WTC11 (cell line): ENCODE measurements around the gene RNF4. TPM values are rescaled to one million over a fixed set of nuclear protein-coding genes. Genes with fewer than 3 reads are reported as not detected.

Experiments used
- ATAC-seq: fragments of 200-7000 bp; cut with Tn5 transposase; 2 replicates; pipeline ENCODE4 v1.10.0; 2021; ENCODE audit warnings: mild to moderate bottlenecking, moderate library complexity
- CTCF ChIA-PET: fragments of 300-600 bp; sonication (Branson Sonifier 250); formaldehyde crosslinking; loops from one replicate; lab custom pipeline; 2021; ENCODE audit warnings: antibody characterized with exemption; lab: Charles Lee
- POLR2A ChIA-PET: fragments of 350-600 bp; sonication (Branson Sonifier 250); formaldehyde crosslinking; loops from one replicate; lab custom pipeline; 2021; ENCODE audit warnings: antibody characterized with exemption; lab: Charles Lee
- DNase-seq: peaks from one replicate; pipeline ENCODE4 v3.0.0; 2021; ENCODE audit warnings: low spot score
- H3K27ac Mint-ChIP-seq: 2 replicates; pipeline ENCODE4 v1.8.0; 2021; ENCODE audit warnings: mixed read lengths
- H3K27me3 Mint-ChIP-seq: 2 replicates; pipeline ENCODE4 v1.8.0; 2021; ENCODE audit warnings: low read depth, mild to moderate bottlenecking, moderate library complexity, mixed read lengths
- H3K36me3 Mint-ChIP-seq: 2 replicates; pipeline ENCODE4 v1.8.0; 2021; ENCODE audit warnings: mixed read lengths
- H3K4me1 Mint-ChIP-seq: 2 replicates; pipeline ENCODE4 v1.8.0; 2022; ENCODE audit warnings: mixed read lengths
- H3K4me3 Mint-ChIP-seq: 2 replicates; pipeline ENCODE4 v1.8.0; 2021; ENCODE audit warnings: mild to moderate bottlenecking, moderate library complexity, mixed read lengths
- H3K9me3 Mint-ChIP-seq: 2 replicates; pipeline ENCODE4 v1.8.0; 2021; ENCODE audit warnings: mixed read lengths
- E2F5 ChIP-seq: sonication (generic); formaldehyde crosslinking; IDR thresholded peaks from 2 replicates; pipeline ENCODE4 v1.8.1; 2022; ENCODE audit warnings: mild to moderate bottlenecking, moderate library complexity, missing genetic modification reagents
- ELF4 ChIP-seq: sonication (generic); formaldehyde crosslinking; IDR thresholded peaks from 2 replicates; pipeline ENCODE4 v1.8.1; 2022; ENCODE audit warnings: low read depth, mild to moderate bottlenecking, moderate library complexity, missing genetic modification reagents
- ERG ChIP-seq: fragments of 250-450 bp; sonication (Bioruptor Pico); IDR thresholded peaks from 2 replicates; pipeline ENCODE4 v1.8.0; 2021; ENCODE audit warnings: mild to moderate bottlenecking
- ETV6 ChIP-seq: sonication (generic); formaldehyde crosslinking; IDR thresholded peaks from 2 replicates; pipeline ENCODE4 v1.8.1; 2022; ENCODE audit warnings: mild to moderate bottlenecking, missing genetic modification reagents
- HMGA2 ChIP-seq: fragments of 250-450 bp; sonication (Bioruptor Pico); IDR thresholded peaks from 2 replicates; pipeline ENCODE4 v1.4.0; 2021; ENCODE audit warnings: mild to moderate bottlenecking, moderate library complexity
- HMGXB4 ChIP-seq: sonication (generic); formaldehyde crosslinking; IDR thresholded peaks from 2 replicates; pipeline ENCODE4 v1.8.1; 2023; ENCODE audit warnings: mild to moderate bottlenecking, moderate library complexity, missing genetic modification reagents
- NFE2L1 ChIP-seq: sonication (generic); formaldehyde crosslinking; IDR thresholded peaks from 2 replicates; pipeline ENCODE4 v1.8.1; 2023; ENCODE audit warnings: missing genetic modification reagents
- TEAD4 ChIP-seq: sonication (generic); formaldehyde crosslinking; IDR thresholded peaks from 2 replicates; pipeline ENCODE4 v1.8.0; 2022; ENCODE audit warnings: mild to moderate bottlenecking, missing genetic modification reagents
- ZNF138 ChIP-seq: sonication (generic); formaldehyde crosslinking; conservative IDR thresholded peaks from 2 replicates; pipeline ENCODE4 v1.8.1; 2022; ENCODE audit warnings: mild to moderate bottlenecking, moderate library complexity, missing genetic modification reagents
- ZNF219 ChIP-seq: sonication (generic); formaldehyde crosslinking; IDR thresholded peaks from 2 replicates; pipeline ENCODE4 v1.8.0; 2023; ENCODE audit warnings: missing genetic modification reagents, mild to moderate bottlenecking, borderline replicate concordance
- ZNF416 ChIP-seq: fragments of 250-450 bp; sonication (Bioruptor Pico); IDR thresholded peaks from 2 replicates; pipeline ENCODE4 v1.9.0; 2021; ENCODE audit warnings: mild to moderate bottlenecking, inconsistent platforms
- ZNF671 ChIP-seq: fragments of 250-450 bp; sonication (Bioruptor Pico); IDR thresholded peaks from 2 replicates; pipeline ENCODE4 v1.8.0; 2021; ENCODE audit warnings: mild to moderate bottlenecking
- total RNA-seq: library from RNA; stranded (reverse); gene quantifications from 3 replicates; pipeline ENCODE4 v1.2.3, GENCODE V29; 2021
- TF ChIP-seq, protein P1 (sequence below): sonication (generic); formaldehyde crosslinking; IDR thresholded peaks from 2 replicates; pipeline ENCODE4 v1.8.1; 2023; ENCODE audit warnings: mild to moderate bottlenecking, missing genetic modification reagents, moderate library complexity
- TF ChIP-seq, protein P2 (sequence below): sonication (generic); formaldehyde crosslinking; IDR thresholded peaks from 2 replicates; pipeline ENCODE4 v1.8.0; 2023; ENCODE audit warnings: missing genetic modification reagents, mild to moderate bottlenecking, borderline replicate concordance
- TF ChIP-seq, protein P3 (sequence below): sonication (generic); formaldehyde crosslinking; IDR thresholded peaks from 2 replicates; pipeline ENCODE4 v1.8.1; 2023; ENCODE audit warnings: mild to moderate bottlenecking, missing genetic modification reagents, borderline replicate concordance

RNF4 gene
- total RNA-seq, 1 experiment from 2014 or later: 87.3 TPM

DNA sequence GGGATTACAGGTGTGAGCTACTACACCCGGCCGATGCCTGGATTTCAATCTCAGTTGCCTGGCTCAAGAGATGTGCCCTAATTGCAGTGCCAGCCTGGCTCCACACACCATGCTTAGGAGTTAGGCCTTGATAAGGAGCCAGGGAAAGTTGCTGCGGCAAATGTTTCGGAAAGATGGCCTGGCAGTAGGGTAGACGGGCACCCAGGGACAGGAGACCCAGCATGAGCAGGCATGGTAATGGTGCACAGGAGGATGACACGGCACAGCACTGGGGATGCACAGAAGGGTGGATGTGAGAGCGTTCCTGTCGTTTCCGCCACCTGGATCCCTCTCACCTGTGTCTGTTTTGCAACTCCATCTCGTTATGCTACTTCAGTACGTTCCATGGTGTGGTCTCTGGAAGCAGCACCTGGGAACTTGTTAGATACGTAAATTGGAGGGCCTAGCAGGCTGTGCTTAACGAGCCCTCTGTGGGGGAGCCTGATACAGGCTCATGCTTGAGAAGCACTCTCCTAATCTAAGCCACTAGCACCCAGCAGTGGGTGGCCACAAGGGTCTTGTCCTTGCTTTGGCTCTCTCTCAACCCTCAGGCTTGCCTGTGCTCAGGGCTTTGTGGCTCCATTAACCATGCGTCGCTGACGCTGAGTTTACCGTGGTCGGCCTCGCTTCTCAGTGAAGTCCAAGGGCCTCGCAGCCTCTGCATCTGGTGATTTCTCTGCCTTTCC, 20.3 kb downstream of the RNF4 start:
- Mint-ChIP-seq H3K36me3 (peaks cover 41% of the 10 kb centered on the region), H3K9me3 (no peaks in the 10 kb centered on the region), H3K4me1 (peaks cover 38% of the 10 kb centered on the region), H3K4me3 (no peak overlapping the region), H3K27me3 (no peaks in the 10 kb centered on the region), H3K27ac (peak overlapping the region; percentile 75)
- CTCF ChIA-PET: no interaction called here
- POLR2A ChIA-PET: no interaction called here
- peak; percentile 54 for ATAC-seq
- no peak for TF ChIP-seq ELF4 (CRISPR knock-in tag)
- no peak for TF ChIP-seq NFE2L1 (CRISPR knock-in tag)
- TF ChIP-seq E2F5 (CRISPR knock-in tag): no peak
- TF ChIP-seq ETV6 (CRISPR knock-in tag): no peak
- no peak for TF ChIP-seq ZNF671
- no peak for TF ChIP-seq ERG
- TF ChIP-seq ZNF416 (CRISPR knock-in tag): no peak
- TF ChIP-seq, protein P1, sequence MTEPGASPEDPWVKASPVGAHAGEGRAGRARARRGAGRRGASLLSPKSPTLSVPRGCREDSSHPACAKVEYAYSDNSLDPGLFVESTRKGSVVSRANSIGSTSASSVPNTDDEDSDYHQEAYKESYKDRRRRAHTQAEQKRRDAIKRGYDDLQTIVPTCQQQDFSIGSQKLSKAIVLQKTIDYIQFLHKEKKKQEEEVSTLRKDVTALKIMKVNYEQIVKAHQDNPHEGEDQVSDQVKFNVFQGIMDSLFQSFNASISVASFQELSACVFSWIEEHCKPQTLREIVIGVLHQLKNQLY (CRISPR knock-in tag): no peak
- no peak for TF ChIP-seq HMGA2
- no peak for TF ChIP-seq HMGXB4
- TF ChIP-seq ZNF138 (CRISPR knock-in tag): no peak
- TF ChIP-seq, protein P2, sequence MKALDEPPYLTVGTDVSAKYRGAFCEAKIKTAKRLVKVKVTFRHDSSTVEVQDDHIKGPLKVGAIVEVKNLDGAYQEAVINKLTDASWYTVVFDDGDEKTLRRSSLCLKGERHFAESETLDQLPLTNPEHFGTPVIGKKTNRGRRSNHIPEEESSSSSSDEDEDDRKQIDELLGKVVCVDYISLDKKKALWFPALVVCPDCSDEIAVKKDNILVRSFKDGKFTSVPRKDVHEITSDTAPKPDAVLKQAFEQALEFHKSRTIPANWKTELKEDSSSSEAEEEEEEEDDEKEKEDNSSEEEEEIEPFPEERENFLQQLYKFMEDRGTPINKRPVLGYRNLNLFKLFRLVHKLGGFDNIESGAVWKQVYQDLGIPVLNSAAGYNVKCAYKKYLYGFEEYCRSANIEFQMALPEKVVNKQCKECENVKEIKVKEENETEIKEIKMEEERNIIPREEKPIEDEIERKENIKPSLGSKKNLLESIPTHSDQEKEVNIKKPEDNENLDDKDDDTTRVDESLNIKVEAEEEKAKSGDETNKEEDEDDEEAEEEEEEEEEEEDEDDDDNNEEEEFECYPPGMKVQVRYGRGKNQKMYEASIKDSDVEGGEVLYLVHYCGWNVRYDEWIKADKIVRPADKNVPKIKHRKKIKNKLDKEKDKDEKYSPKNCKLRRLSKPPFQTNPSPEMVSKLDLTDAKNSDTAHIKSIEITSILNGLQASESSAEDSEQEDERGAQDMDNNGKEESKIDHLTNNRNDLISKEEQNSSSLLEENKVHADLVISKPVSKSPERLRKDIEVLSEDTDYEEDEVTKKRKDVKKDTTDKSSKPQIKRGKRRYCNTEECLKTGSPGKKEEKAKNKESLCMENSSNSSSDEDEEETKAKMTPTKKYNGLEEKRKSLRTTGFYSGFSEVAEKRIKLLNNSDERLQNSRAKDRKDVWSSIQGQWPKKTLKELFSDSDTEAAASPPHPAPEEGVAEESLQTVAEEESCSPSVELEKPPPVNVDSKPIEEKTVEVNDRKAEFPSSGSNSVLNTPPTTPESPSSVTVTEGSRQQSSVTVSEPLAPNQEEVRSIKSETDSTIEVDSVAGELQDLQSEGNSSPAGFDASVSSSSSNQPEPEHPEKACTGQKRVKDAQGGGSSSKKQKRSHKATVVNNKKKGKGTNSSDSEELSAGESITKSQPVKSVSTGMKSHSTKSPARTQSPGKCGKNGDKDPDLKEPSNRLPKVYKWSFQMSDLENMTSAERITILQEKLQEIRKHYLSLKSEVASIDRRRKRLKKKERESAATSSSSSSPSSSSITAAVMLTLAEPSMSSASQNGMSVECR (CRISPR knock-in tag): no peak
- DNase-seq: peak; percentile 14

DNA sequence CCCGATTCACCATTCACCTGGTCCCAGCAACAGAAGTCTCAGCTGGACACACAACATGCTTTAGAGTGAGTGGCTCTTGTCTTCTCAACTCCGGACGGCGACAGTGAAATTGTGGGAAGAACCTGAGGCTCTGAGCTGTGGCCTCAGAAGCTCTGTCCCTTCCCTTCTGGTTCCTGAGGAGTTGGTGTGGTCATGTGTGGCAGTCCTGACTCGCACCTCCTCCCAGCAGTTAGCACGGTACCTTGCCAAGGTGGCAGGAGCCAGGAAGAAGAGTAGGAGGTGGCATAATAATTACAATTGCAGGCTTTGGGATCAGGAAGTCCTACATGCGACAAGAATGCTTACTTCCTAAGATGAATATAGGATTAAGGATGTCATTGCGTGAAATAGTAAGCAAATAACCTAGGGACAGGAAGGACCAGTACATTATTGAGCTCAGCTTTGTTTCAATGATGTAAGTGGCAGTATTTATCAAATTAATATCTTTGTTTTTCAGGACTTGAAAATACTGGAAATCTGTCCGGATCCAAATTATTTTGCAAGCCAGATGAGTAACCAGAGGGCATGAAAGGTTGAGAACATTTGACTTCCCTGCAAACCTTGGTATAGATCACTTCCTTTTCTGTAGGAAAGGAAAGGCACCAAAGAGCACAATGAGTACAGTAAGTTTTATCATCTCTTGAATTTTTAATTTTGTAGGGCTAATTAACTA, 21.1 kb downstream of the RNF4 start:
- Mint-ChIP-seq H3K36me3 (peaks cover 46% of the 10 kb centered on the region), H3K27ac (peak overlapping the region; percentile 75), H3K9me3 (no peaks in the 10 kb centered on the region), H3K4me3 (no peak overlapping the region), H3K4me1 (peaks cover 32% of the 10 kb centered on the region), H3K27me3 (no peaks in the 10 kb centered on the region)
- CTCF ChIA-PET: no interaction called here
- DNase-seq (no peak), ATAC-seq (no peak)
- POLR2A ChIA-PET: interaction anchor here (0.8 kb wide), 1 partner anchor 16 kb away, joined by 3 read pairs; no protein-coding TSS in a partner anchor
- no peak for TF ChIP-seq ZNF219 (CRISPR knock-in tag)
- TF ChIP-seq, protein P3, sequence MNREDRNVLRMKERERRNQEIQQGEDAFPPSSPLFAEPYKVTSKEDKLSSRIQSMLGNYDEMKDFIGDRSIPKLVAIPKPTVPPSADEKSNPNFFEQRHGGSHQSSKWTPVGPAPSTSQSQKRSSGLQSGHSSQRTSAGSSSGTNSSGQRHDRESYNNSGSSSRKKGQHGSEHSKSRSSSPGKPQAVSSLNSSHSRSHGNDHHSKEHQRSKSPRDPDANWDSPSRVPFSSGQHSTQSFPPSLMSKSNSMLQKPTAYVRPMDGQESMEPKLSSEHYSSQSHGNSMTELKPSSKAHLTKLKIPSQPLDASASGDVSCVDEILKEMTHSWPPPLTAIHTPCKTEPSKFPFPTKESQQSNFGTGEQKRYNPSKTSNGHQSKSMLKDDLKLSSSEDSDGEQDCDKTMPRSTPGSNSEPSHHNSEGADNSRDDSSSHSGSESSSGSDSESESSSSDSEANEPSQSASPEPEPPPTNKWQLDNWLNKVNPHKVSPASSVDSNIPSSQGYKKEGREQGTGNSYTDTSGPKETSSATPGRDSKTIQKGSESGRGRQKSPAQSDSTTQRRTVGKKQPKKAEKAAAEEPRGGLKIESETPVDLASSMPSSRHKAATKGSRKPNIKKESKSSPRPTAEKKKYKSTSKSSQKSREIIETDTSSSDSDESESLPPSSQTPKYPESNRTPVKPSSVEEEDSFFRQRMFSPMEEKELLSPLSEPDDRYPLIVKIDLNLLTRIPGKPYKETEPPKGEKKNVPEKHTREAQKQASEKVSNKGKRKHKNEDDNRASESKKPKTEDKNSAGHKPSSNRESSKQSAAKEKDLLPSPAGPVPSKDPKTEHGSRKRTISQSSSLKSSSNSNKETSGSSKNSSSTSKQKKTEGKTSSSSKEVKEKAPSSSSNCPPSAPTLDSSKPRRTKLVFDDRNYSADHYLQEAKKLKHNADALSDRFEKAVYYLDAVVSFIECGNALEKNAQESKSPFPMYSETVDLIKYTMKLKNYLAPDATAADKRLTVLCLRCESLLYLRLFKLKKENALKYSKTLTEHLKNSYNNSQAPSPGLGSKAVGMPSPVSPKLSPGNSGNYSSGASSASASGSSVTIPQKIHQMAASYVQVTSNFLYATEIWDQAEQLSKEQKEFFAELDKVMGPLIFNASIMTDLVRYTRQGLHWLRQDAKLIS (CRISPR knock-in tag): no peak
- TF ChIP-seq TEAD4 (CRISPR knock-in tag): no peak
